ENCODE results near the gene SMARCAD1. TPM values are rescaled to one million over a fixed set of nuclear protein-coding genes. Genes with fewer than 3 reads are reported as not detected.

Gene SMARCAD1
- total RNA-seq, 6 donors from 2014 or later = 12.1 to 25.0 (median 17.4) TPM

DNA sequence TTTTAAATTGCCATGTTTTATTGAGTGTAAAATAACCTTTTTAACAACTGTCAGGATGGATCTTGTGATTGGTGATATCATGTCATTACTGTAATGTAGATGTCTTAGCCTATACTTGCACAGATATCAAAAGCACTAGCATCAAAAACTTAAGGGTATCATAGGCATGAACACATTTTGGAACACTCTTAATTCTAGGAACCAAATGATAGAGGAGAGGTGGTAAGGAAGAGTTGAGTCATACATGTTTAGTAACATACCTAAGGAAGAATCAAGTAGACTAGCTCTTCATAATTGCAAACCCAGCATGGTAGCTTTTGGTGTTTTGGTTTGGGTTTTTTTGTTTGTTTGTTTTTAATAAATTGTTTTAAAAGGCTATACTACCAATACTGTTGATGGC is 43.4 kb downstream of the SMARCAD1 start:
- no peak for DNase-seq
- TF ChIP-seq POLR2A (IDR thresholded peaks at IDR 0.05) = no peak
- no peak for TF ChIP-seq POLR2AphosphoS5 (IDR thresholded peaks at IDR 0.05)
- no peak for TF ChIP-seq EP300 (IDR thresholded peaks at IDR 0.05)
- TF ChIP-seq, protein P1, sequence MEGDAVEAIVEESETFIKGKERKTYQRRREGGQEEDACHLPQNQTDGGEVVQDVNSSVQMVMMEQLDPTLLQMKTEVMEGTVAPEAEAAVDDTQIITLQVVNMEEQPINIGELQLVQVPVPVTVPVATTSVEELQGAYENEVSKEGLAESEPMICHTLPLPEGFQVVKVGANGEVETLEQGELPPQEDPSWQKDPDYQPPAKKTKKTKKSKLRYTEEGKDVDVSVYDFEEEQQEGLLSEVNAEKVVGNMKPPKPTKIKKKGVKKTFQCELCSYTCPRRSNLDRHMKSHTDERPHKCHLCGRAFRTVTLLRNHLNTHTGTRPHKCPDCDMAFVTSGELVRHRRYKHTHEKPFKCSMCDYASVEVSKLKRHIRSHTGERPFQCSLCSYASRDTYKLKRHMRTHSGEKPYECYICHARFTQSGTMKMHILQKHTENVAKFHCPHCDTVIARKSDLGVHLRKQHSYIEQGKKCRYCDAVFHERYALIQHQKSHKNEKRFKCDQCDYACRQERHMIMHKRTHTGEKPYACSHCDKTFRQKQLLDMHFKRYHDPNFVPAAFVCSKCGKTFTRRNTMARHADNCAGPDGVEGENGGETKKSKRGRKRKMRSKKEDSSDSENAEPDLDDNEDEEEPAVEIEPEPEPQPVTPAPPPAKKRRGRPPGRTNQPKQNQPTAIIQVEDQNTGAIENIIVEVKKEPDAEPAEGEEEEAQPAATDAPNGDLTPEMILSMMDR (IDR thresholded peaks at IDR 0.05) = no peak
- no peaks in the 10 kb centered on the region for H3K27me3 ChIP-seq

DNA sequence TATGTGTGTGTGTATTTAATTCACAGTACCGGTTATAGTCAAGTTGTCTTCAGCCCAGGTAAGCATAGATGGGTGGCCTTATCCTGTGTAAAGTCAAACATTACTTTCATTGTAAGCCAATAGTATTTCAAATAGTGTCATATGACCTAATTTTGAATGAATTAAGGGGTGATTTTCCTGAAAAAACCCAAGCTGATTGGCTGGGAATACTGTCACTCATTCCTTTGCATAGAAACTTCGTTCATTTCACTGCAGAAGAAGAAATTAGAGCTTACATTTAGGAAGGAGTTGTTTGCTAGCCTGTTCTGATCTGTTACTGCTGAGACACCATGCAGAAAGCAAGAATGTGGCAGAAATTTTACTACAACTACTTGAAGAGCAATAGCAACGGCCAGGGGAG is 45.4 kb downstream of the SMARCAD1 start:
- 92 to 97% methylated on average over 3 of the region's 3 CpGs for WGBS, 2 donors
- no peaks in the 10 kb centered on the region for H3K9me3 ChIP-seq
- no peak overlapping the region for H3K27ac ChIP-seq
- no peak for DNase-seq
- peaks cover 10 to 46% (median 13%) of the 10 kb centered on the region in 4 donors for H3K36me3 ChIP-seq
- no peak overlapping the region for H3K4me3 ChIP-seq
- ATAC-seq (ENCODE audit: low FRiP score in 2 of 2) = no peak
- H3K27me3 ChIP-seq = no peaks in the 10 kb centered on the region
- TF ChIP-seq POLR2A (IDR thresholded peaks at IDR 0.05) = no peak
- TF ChIP-seq, protein P1 (IDR thresholded peaks at IDR 0.05) = no peak
- TF ChIP-seq POLR2AphosphoS5 (IDR thresholded peaks at IDR 0.05) = no peak
- no peak for TF ChIP-seq EP300 (IDR thresholded peaks at IDR 0.05)
- H3K4me1 ChIP-seq = no peaks in the 10 kb centered on the region

More for the DNA sequence above, 43.4 kb downstream of the SMARCAD1 start:
- no peak overlapping the region for H3K27ac ChIP-seq
- H3K4me3 ChIP-seq = no peak overlapping the region
- no peak for ATAC-seq (ENCODE audit: low FRiP score in 2 of 2)
- H3K36me3 ChIP-seq = peaks cover 9 to 41% (median 13%) of the 10 kb centered on the region in 4 donors
- H3K4me1 ChIP-seq = no peaks in the 10 kb centered on the region
- H3K9me3 ChIP-seq = no peaks in the 10 kb centered on the region

DNA sequence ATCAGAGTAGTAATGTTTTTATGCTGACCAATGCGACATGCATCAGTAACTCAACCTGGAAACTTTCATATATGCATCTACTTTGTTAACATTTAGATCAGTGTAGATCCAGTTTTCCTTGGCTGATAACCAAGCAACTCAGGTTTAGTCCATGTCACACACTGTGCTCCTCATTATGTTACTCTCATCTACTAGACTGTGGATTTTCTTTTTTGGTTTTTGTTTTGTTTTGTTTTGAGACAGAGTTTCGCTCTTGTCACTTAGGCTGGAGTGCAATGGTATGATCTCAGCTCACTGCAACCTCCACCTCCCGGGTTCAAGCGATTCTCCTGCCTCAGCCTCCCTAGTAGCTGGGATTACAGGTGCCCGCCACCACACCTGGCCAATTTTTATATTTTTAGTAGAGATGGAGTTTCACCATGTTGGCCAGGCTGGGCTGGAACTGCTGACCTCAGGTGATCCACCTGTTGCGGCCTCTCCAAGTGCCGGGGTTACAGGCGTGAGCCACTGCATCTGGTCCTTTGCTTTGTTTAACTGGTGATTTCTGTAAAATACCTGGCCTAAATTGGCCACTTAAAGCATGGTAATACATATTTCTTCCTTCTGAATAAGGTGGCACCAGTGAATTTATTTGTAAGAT is 48.6 kb downstream of the SMARCAD1 start:
- DNase-seq (no peak), ATAC-seq (ENCODE audit: low FRiP score in 2 of 2) (no peak)
- peaks cover 6 to 38% (median 13%) of the 10 kb centered on the region in 4 donors for H3K36me3 ChIP-seq
- no peaks in the 10 kb centered on the region for H3K9me3 ChIP-seq
- no peaks in the 10 kb centered on the region for H3K27me3 ChIP-seq
- 94 to 95% methylated on average over 6 to 8 of the region's 8 CpGs for WGBS, 2 donors
- H3K4me1 ChIP-seq = no peaks in the 10 kb centered on the region
- H3K4me3 ChIP-seq = no peak overlapping the region
- TF ChIP-seq POLR2AphosphoS5 (IDR thresholded peaks at IDR 0.05) (no peak), POLR2A (IDR thresholded peaks at IDR 0.05) (no peak), EP300 (IDR thresholded peaks at IDR 0.05) (no peak)
- TF ChIP-seq, protein P1 (IDR thresholded peaks at IDR 0.05) = no peak
- H3K27ac ChIP-seq = no peak overlapping the region

DNA sequence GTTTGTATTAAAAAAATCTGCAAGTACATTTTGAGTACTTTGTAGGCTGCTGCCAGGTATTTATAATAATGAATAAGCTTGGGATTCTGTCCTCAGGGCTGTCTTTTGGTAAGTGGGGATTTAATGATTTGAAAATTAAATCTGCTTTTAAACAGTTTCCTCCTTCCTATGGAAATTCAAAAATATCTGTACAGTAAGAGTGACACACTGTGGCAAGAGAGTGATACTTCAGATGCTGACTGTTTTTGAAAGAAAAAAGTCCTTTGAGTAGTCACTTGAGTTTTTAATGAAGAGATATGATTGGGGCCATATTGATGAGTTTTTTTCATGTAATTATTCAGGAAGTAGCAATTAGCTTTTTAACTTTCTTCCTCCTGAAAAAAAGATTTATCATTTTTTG is 49.2 kb downstream of the SMARCAD1 start:
- no peak for DNase-seq
- H3K27ac ChIP-seq = no peak overlapping the region
- H3K9me3 ChIP-seq = no peaks in the 10 kb centered on the region
- no peaks in the 10 kb centered on the region for H3K4me1 ChIP-seq
- TF ChIP-seq, protein P1 (IDR thresholded peaks at IDR 0.05) = peak in 3 of 6 experiments; percentile 7 to 18 (median 16)
- no peak for TF ChIP-seq POLR2AphosphoS5 (IDR thresholded peaks at IDR 0.05)
- H3K27me3 ChIP-seq = no peaks in the 10 kb centered on the region
- ATAC-seq (ENCODE audit: low FRiP score in 2 of 2) = no peak
- H3K4me3 ChIP-seq = no peak overlapping the region
- H3K36me3 ChIP-seq = peaks cover 6 to 35% (median 13%) of the 10 kb centered on the region in 4 donors

All from upper lobe of left lung (tissue), 6 donors.